ENCODE results near the gene TES.

TES gene

DNA sequence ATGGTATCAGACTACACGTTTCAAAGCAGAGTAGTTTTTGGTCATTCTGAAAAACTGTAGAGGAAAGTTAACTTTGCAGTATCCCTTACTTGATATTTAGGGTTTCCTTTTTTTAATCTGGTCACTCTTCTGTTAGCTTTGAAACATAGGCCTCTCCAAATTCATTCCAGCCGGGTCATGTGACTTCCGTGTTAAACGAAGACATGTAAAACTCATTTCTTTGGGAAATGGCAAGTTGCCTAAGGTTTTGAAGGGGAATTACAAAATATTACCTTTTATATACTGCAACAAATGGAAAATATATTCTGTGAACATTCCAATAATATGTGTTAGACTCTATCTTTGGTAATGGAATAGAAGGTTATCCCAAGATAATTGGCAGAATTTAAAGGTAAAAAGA, 9.5 kb downstream of the TES start:
- DNase-seq (ENCODE audit: low spot score): no peak

DNA sequence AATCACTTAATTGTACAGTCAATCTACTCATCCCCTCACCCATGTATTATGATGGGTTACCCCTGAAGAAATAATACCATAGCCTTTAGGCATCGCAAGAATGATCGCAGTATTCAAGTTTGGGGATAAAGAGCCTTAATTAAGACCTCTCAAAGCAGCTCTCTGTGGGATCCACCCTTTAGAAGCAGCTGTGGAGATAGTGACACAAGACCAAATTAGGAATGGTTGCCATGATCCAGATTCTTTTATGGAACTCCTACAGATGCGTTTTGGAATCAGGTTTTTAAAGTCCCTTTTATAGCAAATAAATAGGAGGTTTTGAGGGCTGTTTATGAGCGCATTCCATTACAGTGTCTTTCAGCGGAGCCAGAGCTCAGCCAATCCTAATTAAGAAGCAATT, 12.2 kb downstream of the TES start:
- no peak for DNase-seq (ENCODE audit: low spot score)

DNA sequence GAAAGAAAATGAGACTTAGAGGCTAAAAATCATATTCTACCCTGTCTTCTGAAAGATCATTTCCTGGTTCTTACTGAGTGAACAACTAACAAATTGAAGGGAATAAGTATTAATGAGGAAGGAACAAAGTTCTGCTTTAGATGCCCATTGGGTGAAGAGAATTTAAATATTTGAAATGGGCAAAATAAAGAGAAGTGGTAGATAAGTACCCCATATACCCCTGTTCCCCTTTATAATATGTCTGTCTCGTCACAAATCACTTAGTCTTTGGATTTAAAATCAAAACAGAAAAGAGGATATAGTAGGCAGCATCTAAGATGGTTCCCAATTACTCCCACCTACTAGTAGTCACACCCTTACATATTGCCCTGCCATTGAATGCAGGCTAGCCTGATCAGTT, 13.2 kb downstream of the TES start:
- no peak for DNase-seq (ENCODE audit: low spot score)

DNA sequence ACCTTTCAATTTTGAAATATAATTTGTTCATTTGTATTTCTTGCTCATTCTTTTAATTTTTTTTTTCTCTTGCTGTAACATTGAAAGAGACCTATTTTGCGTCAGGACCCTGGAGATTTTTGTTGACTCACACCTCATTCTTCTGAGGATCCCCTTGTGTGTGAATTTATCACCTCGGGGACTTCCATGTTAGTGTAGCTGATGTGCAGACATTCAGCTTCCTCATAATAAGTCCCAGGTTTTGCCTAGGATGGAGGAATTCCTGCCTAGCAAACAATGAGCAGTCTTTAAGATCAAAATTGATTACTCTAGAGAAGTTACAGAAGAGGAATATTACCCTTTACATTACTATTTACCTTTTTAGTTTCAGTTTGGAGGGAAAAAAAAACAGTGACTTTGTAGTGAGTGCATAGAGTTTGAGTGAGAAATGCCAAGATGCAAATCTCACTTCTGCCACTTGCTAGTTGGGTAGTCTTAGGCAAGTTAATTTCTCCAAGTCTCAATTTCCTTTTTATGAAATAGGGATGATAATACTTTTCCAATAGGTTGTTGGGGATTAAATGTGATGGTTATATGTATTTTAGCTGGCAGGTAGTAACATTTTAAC, 14.3 kb downstream of the TES start:
- DNase-seq (ENCODE audit: low spot score): no peak

DNA sequence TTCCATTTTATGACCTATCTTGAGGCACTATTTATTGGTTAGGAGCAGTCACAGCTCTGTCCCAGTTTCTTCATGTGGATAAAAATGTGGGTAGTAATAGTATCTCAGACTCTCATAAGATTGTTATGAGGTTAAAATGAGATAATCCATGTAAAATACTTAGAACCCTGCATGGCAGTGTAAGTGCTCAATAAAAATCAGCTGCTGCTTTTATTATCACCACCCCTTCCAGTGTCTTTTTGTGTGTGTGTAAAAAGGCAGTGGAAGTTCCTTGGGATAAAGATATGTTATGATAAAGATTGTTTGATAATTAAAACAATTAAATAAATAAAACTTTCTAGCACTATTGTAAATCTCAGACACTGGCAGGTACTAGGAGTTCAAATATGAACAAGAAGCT, 15.5 kb downstream of the TES start:
- no peak for DNase-seq (ENCODE audit: low spot score)

DNA sequence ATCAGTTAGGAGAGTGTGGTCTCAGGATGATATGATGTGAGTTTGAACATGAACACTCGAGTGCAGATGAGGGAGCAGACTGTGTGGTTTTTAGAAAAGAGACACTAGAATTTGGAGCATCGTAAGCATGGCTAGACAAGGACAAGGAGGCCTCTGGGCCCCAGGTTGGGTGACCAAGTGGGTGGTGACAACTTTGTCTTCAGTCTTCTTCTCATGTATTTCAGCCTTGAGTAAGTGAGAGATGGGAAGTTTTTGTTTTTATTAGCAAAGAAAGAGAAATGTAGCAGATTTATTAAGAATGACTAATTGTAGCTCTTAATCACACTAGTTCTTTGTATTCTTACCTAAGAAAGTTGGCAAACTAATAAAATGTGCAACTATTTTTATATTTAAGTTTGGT, 16.3 kb downstream of the TES start:
- no peak for DNase-seq (ENCODE audit: low spot score)

DNA sequence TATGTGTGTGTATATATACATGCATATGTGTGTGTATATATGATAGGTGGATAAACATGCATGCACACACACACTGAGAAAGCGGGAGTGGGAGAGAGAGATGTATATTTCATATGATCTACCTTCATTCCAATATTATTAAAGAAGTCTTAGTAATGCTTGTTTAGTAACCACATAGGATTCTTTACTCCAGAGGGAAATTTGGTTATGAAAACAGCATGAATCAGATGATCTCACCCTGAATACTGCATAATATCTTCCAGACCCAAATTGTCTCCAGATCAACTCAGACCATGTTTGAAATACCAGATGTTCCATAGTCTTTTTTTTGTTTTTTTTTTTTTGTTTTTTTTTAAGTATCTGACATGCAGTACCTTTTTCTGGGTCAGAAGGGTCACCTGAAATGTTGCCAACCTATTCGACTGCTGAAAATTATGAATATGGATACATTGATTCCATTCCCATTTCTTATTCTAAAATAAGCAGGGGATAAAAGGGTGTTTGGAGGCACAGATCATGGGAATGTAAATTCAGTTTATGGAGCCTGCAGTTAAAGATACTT, 17.4 kb downstream of the TES start:
- no peak for DNase-seq (ENCODE audit: low spot score)

DNA sequence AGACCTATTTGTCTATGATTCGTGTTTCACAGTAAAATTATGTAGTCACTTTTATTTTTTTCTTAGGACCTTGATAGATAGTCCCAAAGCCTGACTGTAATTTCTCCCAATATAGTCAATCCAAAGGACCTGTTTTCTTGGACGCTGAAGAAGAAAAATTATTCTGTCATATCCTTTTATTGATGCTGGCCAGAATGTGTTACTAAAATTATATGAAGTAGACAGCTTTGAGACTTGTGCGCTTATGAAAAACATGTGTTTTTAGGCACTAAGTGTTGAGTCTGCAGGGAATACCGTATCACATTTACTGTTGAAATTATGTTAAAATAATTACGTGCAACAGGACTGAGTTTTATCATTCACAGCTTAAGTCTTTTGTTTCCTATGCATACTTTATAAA, 17.9 kb downstream of the TES start:
- no peak for DNase-seq (ENCODE audit: low spot score)

DNA sequence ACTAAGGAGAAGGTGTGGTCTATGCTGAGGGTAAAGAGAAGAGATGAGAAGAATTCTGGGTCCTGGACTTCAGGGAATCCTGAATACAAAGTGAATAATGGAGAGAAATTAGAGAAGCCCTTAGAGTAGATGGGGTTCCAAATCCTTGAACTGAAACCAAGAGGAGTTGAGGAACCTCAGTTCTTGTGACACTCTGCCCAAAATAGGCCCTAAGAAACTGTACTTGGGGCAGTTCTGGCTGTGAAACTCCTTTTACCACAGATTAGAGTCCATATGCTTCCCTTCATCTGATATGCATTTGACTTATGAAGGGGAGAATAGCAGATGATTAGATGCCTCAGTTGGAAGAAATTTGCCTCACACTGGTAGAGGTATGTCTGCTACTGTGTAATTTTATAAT, 19.0 kb downstream of the TES start:
- DNase-seq (ENCODE audit: low spot score): no peak

DNA sequence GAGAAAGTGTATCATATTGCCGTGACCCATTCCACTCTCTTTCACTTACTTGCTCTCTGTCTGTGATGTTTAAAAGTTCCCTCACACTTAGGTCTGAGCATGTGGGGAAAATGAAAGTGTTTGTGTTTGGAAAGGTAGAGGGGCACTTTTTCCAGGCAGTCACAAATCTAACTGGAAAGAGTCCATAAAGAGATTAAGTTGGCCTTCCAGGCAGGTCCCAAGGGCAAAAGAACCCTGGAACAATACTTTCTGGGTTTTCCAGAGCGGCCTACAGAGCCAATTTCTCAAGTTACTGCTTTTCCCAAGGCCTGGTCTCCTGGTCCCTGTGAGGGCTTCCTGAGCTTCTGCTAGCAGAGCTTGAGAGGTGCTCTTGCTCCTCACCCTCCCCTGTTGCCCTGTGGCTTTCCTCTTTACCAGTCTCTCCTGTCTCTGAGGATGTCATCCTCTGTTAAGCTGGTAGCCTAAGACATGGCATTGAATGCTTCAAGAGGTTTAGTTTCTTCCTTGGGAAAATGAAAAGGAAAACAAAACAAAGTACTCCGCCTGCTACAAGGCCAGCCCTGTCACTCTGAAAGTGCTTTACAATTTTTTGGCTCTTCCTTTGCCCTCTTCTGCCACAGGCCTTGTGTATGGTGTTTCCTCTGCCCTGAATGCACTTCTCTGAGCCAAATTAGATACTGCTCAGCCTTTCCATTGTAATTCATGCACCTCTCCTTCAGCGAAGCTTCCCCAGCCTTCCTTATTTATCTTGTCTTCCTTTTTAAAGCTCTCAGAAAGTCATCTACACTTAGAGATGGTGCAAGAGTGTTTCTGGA, 20.1 kb downstream of the TES start:
- no peak for DNase-seq (ENCODE audit: low spot score)

DNA sequence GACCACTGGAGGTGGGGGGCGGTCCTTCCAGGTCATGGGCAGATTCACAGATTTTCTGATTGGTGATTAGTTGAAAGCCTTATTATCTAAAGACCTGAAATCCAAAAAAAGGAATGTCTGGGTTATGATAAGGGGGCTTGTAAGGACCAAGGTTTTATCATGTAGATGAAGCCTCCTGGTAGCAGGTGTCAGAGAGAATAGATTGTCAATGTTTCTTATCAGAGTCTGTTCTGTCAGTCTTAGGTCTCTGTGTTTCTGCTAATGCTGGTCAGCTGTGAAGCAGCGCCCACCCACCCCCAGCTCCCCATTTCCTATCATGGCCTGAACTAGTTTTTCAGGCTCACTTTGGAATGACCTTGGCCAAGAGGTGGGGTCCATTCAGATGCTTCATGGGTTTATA, 21.2 kb downstream of the TES start:
- DNase-seq (ENCODE audit: low spot score): no peak

DNA sequence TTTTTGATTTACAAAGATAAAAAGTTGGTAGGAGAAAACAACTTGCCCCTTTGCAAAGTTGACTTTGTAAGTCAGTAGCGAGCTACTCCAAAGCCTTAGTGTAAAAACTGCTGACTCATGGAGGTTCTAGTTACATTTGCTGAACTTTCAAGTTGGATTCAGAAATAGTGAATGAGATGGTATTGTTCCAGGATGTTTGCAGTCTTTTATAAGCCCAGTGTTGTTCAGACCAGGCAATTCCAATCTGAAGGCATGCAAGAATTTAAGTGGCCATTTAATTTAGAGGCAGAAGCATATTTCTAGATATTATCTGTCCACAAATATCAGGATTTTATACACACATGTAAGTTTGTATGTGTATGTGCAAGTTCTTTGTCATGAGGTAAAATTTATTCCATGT, 21.6 kb downstream of the TES start:
- no peak for DNase-seq (ENCODE audit: low spot score)

DNA sequence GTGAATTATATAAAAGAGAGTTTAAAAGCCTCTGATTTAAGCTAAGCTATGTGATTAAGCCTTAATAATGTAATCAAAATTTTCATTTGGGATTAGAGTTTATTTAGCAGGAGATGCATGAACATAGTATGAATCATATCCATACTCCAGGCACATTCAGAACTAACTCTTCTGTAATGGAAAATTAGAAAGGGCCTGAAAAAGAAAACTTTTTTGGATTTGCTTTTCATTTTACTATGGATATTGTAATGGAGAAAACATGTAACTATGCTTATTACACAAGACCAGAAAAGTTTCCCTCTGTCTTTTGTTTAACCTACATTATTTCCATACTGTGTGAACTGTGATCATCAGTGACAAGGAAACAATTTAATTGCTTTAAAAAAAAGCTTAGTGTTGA, 22.0 kb downstream of the TES start:
- DNase-seq (ENCODE audit: low spot score): no peak

DNA sequence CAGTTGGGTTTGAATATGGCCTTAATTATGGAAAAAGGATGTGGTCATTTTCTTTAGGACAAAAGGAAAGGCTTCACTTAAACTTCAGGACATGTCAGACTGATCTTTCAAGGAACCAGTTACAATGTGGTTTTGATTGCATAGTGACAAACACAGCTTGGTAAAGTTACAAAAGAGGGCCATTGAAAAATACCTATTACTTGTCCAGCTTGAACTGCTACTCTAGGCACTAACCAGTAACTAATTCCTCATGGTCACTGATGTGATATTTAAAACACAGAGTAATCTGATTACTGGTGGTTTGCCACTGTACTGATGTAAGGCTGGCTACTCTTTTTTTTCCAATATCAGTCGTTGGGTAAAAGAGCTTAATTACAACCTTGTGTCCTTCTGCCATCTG, 22.6 kb downstream of the TES start:
- DNase-seq (ENCODE audit: low spot score): no peak

DNA sequence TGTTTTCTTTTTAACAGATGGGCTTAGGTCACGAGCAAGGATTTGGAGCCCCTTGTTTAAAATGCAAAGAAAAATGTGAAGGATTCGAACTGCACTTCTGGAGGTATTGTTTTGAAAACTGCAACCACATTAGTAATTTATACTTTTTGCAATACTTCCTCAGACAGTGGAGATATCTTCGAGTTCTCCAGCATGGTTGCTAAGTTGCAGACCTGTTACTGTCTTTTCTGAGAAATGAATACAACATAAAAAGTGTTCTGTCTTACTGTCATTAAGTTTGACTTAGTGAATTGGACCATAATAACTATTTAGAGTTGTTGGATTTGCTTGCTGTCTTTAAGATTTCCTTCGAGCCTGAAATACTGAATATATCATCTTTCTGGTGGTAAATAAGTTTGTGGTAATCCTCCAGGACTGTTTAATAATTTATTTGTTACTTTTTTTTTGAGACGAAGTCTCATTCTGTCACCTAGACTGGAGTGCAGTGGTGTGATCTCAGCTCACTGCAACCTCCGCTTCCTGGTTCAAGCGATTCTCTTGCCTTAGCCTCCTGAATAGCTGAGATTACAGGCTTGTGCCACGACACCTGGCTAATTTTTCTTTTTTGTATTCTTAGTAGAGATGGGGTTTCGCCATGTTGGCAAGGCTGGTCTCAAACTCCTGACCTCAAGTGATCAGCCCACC, 24.3 kb downstream of the TES start:
- no peak for DNase-seq (ENCODE audit: low spot score)

DNA sequence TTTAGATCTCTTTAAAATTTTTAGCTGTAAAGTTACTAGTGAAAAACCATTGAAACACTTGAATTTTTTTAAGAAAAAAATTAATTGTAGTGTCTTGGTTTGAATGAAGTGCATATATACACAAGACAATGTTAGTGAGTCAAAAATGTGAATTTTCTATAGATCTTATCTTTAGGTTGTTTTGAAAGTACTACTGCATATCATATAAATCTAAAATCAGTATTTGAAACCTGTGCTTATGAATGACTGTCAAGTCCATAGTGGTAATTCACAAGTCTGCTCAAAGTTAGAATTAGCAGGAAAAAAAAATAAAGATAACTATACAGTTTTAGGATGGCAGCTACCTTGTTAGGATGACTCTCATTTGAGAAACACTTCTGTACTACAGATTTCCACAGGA, 25.0 kb downstream of the TES start:
- DNase-seq (ENCODE audit: low spot score): no peak

DNA sequence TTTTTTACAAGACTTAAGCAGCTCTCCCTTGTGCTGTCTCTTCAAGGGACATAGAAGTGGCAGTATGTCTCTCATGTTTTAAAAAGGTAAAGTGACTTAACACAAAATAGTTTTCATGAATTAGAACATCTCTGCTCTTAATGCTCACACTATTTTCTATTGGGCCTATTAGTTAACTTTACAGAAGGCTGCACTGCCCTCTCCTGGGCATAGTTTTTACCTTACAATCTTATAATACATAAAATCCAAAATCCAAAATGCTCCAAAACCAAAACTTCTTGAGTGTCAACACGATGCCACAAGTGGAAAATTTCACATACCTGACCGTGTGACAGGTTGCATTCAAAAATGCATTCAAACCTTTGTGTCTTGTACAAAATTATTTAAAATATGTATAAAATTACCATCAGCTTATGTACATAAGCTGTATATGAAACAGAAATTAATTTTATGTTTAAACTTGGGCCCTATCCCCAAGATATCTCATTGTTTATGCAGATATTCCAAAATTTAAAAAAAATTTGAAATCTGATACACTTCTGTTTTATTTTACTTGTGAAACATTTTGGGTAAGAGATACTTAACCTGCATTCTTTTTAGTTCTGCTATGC, 25.8 kb downstream of the TES start:
- no peak for DNase-seq (ENCODE audit: low spot score)

DNA sequence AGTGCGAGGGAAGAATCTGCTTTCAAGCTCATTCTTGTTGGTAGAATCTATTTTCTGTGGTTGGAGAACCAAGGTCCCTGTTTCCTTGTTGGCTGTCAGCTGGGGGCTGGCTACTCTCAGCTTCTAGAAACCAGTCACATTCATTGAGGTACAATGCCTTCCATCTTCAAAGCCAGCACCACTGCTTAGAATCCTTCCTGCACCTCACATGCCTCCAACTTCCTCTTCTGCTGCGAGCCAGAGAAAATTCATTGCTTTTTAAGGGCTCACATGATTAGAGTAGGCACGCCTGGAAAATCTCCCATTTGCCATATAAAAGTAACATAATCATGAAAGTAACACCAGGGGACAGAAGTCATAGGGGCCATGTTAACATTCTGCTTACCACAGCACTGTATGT, 28.7 kb downstream of the TES start:
- DNase-seq (ENCODE audit: low spot score): no peak

DNA sequence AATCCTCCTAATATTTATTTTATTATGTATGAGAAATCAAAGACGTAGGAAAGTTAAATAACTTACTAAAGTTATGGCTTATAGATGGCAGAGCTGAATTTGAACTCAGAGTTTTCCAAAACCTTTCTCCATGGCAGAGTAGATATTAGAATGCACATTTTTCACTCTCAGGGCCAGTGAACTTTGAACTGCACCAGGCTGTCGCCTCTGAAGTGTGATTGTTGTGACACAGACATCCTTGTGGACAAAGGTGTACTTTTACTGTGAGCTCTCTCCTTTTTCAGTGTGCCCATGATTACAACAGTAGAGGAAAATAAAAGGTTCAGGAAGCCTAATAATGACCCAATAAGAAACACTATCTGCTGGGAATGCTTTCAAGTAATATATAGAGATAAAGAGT, 29.1 kb downstream of the TES start:
- DNase-seq (ENCODE audit: low spot score): no peak

DNA sequence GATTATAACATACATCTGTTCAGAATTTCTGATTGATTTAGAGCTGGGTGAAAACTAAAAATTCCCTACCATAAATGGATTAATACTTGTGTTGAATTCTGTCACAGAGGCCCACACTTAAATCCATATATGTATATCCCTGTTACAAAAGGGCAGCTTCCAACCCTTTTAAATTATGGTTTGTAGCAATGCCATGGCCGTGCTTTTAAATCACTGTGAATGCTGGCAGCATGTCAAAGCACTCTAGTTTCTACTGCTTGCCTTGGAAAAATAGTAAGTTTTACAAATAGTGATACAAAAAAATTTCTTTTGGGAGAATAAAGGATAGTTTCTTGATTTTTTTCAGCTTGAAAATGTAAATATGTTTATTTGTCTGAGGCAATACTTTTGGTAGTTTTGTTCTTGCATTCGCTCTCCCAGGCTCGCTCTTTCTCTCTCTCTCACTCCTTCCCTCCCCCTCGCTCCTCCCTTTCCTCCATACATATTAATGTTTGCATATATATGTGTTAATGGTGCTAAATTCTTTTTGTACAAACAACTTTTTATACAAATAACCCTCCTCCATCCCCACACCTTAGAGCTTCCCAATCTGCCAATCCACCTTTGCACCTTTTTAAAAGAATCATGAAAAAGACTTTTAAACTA, 29.8 kb downstream of the TES start:
- DNase-seq (ENCODE audit: low spot score): no peak

DNA sequence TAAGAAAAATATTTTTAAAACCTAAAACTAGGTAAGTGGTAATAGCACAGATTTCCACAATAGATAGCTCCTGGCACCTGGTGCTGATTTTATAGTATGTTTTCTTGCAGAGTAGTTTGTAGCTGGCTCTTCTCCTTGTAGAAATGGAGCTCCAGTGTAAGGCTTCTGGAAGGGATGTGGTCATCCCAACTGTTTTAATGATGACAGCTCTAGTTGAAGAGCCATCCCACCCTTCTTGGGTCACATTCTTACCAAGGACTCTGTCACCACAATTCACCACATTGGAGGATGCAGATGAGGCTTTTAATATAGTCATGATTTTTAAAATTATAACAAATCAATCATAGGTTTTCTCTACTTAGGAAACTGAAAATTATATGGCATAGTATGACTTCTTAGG, 31.0 kb downstream of the TES start:
- no peak for DNase-seq (ENCODE audit: low spot score)

DNA sequence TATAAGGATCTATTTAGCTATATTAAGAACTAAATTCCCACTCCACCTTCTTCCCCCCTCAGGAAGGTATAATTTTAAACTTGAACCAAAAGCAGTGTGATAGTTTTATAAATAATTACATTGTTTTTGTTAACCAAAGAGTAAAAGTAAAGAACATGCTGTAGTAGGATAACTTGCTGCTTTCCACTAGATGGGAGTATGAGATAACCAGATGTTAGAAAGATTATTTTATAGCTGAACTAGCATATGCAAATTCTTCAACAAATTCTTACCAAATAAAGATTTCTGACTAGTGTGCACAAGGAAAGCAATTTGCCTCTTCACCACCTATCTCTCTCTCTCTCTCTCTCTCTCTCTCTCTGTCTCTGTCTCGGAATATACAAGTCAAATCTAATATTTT, 31.8 kb downstream of the TES start:
- DNase-seq (ENCODE audit: low spot score): no peak
